Erythroblast (primary cell): ENCODE data around the gene RIMBP2.

Source experiments
- GATA1 ChIP-seq: IDR thresholded peaks from 2 replicates; pipeline ENCODE4 v1.6.1; 2011; ENCODE audit warnings: low read depth, mild to moderate bottlenecking, control low read depth, low read length, moderate library complexity
- POLR2A ChIP-seq: IDR thresholded peaks from 2 replicates; pipeline ENCODE4 v1.6.1; 2011; ENCODE audit warnings: mild to moderate bottlenecking, low read length

- no peak for TF ChIP-seq POLR2A
- TF ChIP-seq GATA1: no peak
Observed at GRCh38 chr12:130530429-130530828, 185.7 kb downstream of the RIMBP2 start.
